GM12864 (cell line): ENCODE measurements around the gene SLC35G3.
"Not testable (repeated sequence)": the region's sequence is repeated elsewhere in the genome, so short reads cannot be mapped to it uniquely, and the experiment has no call there.

Source experiments
- DNase-seq: peaks from one replicate; pipeline ENCODE4 v3.0.0-alpha.2; 2011; ENCODE audit warnings: low read depth
- H3K4me3 ChIP-seq: 2 replicates; pipeline ENCODE4 v1.5.1; 2011; ENCODE audit warnings: mild to moderate bottlenecking, low read depth, low read length, control low read depth
- TF ChIP-seq, protein P1 (sequence below): IDR thresholded peaks from 2 replicates; pipeline ENCODE4 v1.5.1; 2011; ENCODE audit warnings: low read depth, mild to moderate bottlenecking, moderate library complexity, low read length, control low read depth, inconsistent platforms; ENCODE audit errors: missing control alignments

Gene SLC35G3

DNA sequence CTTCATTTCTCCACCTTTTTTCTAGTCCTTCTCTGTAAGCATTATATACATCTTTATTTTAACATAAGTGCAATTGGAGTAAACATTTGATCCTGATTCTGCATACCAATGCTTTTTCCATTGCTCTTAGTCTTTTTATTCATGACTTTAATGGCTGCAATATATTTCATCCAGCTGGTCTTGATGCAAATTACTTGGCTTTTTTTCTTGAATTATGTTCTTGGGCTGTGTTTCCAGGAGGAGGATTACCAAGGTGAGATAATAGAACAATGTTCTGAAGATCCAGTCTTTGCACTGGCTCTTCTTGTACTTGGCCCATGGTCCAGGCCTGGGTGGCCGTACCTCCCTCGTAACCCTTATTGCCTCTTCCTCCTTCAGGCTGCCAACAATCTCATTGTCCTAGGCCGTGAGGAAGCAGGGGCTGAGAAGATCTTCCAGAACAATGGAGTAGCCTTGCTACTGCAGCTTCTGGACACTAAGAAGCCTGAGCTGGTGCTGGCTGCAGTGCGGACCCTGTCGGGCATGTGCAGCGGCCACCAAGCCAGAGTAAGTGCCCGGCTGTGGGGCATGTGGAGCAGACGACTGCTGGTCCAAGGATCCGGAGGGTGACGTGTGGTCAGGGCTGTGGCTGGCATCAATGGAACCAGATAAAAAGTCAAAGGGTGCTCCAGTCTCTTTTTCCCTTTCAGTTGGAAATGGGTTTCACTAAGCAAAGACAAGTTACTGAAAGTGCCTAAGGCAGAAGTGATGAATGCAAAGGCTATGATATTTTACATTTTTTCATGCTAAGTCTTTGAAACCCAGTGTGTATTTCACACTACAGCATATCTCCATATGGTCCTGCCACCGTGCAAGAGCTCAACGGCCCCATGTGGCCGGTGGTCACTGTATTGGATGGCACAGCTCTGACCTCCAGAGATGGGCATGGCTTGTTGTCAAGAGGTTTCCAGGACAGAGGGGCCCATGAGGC lies 39.7 kb downstream of the SLC35G3 start:
- H3K4me3 ChIP-seq = no peak overlapping the region
- TF ChIP-seq, protein P1, sequence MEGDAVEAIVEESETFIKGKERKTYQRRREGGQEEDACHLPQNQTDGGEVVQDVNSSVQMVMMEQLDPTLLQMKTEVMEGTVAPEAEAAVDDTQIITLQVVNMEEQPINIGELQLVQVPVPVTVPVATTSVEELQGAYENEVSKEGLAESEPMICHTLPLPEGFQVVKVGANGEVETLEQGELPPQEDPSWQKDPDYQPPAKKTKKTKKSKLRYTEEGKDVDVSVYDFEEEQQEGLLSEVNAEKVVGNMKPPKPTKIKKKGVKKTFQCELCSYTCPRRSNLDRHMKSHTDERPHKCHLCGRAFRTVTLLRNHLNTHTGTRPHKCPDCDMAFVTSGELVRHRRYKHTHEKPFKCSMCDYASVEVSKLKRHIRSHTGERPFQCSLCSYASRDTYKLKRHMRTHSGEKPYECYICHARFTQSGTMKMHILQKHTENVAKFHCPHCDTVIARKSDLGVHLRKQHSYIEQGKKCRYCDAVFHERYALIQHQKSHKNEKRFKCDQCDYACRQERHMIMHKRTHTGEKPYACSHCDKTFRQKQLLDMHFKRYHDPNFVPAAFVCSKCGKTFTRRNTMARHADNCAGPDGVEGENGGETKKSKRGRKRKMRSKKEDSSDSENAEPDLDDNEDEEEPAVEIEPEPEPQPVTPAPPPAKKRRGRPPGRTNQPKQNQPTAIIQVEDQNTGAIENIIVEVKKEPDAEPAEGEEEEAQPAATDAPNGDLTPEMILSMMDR = no peak
- DNase-seq = no peak

DNA sequence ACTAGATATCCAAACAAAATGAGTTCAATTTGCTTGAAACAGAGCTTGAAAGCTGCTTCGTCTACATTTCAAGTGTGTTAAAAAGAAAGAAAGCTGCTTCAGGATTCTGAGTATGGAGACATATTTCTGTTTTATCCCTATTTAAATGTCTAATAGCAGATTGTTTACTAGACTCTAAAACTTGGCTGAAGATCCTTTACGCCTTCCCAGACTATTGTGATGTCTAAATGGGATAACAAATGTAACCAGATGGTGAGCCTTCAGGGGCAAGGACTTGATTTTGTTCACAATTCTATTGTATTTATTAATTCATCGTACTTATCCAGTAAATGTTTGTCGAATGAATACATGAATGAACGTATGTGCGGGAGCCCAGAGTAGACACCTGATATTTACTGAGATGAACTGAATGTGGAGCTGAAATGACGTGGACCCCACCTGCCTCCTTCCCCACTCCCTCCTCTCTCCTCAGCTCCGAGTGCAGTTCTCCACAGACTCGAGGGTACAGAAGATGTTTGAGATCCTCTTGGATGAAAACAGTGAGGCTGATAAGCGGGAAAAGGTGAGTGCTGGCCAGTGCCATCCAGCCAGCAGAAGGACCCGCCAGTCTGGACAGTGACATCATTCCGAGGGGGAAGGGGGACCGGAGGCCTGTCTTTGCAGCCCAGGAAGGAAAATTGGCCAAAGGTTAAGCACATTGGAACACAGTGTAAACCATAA lies 41.6 kb downstream of the SLC35G3 start:
- DNase-seq = no peak
- H3K4me3 ChIP-seq = no peak overlapping the region
- TF ChIP-seq, protein P1 = no peak

DNA sequence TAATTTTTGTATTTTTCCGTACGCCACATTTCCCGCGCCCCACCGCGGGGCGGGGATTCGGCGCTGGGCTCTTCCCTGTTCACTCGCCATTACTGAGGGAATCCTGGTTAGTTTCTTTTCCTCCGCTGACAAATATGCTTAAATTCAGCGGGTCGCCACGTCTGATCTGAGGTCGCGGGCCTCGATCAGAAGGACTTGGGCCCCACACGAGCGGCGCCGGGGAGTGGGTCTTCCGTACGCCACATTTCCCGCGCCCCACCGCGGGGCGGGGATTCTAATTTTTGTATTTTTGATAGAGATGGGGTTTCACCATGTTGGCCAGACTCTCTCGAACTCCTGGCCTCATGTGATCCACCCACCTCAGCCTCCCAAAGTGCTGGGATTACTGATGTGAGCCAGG lies 43.1 kb downstream of the SLC35G3 start:
- not testable (repeated sequence) for H3K4me3 ChIP-seq, DNase-seq

DNA sequence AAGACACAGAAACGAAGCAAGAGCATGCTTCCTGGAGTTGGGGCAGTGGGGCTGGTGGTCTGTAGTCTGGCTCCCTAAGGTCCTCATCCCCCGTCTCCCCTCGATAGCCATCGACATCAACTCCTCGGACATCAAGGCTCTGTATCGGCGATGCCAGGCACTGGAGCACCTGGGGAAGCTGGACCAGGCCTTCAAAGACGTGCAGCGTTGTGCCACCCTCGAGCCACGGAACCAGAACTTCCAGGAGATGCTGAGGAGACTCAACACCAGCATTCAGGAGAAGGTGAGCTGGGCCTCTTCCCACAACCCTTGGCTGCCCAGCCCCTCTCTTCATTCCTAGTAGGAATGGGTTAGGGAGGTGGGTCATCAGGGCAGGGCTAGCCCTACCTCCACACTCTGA lies 44.3 kb downstream of the SLC35G3 start:
- no peak overlapping the region for H3K4me3 ChIP-seq
- TF ChIP-seq, protein P1 = no peak
- DNase-seq = no peak

DNA sequence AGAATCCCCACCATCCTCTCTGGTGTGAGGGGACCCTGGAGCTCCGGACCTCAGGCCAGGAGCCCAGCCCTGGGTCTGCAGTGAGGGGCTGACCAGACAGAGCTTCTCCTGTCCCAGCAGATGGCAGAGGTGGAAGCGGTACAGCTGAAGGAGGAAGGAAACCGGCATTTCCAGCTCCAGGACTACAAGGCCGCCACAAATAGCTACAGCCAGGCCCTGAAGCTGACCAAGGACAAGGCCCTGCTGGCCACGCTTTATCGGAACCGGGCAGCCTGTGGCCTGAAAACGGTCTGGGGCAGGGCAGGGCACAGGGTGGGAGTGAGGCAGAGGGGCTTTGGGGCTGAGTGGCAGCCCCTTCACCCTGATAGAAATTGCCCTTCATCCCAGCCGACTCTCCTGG lies 46.0 kb downstream of the SLC35G3 start:
- TF ChIP-seq, protein P1 = no peak
- H3K4me3 ChIP-seq = no peak overlapping the region

DNA sequence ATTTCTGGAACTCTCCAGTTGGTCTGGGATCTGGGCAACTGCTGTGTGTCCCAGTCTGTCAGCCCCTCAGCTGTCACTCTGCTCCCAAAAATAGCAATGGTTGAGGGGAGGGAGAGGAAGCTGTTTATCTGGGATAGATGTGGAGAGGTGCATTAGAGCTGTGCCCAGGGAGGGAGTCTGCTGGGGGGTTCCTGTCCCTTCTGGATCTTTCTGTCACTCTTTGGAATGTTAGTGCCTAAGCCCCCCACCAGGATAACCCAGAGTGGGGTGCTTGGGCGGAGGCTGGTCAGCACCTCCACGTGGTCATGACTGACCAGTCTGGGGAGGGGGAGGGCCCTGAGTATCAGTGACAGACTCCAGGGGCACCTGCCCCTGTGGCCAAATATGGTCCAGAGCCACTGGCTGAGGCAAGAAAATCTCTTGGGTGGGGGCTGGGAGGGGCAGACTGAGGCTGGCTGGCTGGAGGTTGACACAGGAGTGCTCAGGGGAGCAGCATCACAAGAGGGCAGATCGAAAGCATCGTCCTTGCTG lies 46.8 kb downstream of the SLC35G3 start, which contains the start of gene UNC45B:
TSS of gene UNC45B (plus strand) at position 443 of the 531 bp plus-strand sequence. CDS start 447 bp downstream, outside the sequence.
- TF ChIP-seq, protein P1 = no peak
- H3K4me3 ChIP-seq = no peak within 1 kb of the TSS
- no peak for DNase-seq

More for the DNA sequence above, 46.0 kb downstream of the SLC35G3 start:
- no peak for DNase-seq

DNA sequence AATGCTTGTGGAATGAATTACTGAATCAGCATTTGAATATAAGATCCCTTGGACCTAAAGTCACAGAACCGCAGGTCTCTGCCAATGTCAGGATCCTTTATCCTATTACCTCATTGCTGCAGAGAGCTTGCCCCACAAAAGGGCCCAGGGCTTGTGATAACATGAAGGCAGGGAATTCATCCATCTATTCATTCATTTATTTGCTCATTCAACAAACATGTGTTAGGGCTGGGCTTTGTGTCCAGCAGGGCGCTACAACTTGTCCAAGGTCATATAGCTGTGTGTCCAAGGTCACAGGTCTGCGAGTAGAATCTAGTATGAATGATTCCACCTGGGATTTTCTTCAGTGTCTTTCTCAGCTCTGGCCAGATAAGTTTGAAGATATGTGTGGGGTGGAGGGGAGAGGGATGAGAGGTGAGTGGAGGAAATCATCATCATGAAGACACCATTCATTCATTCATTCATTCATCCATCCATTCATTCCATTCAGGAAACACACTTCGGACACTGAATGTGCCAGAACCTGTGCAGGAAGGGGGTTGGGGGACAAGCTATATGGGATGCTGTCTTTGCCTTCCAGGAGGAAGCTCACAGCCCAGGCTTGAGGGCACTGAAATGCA lies 47.9 kb downstream of the SLC35G3 start:
- TF ChIP-seq, protein P1 = no peak

More for the DNA sequence above, 47.9 kb downstream of the SLC35G3 start:
- no peak for DNase-seq
- H3K4me3 ChIP-seq = no peak overlapping the region
